ENCODE data around the gene PKP2.

- TF ChIP-seq CTCF (IDR thresholded peaks at IDR 0.05; ENCODE audit: poor library complexity) (no peak), EZH2 (IDR thresholded peaks at IDR 0.05; ENCODE audit: borderline replicate concordance) (no peak)
Observed at GRCh38 chr12:32789446-32789845, 107.1 kb downstream of the PKP2 start.
